HCT116 (cell line): Measurements from ENCODE around the gene RCSD1.

Experiments
- EZH2 ChIP-seq: fragments of 200-600 bp; sonication (generic); IDR thresholded peaks from 2 replicates; pipeline ENCODE4 v1.6.1; 2017; ENCODE audit warnings: antibody characterized with exemption, mixed run types
- JUND ChIP-seq: IDR thresholded peaks from 2 replicates; pipeline ENCODE4 v1.6.1; 2012
- POLR2A ChIP-seq: IDR thresholded peaks from 2 replicates; pipeline ENCODE4 v1.7.0; 2011; ENCODE audit warnings: borderline replicate concordance; ENCODE audit not compliant: insufficient read depth, insufficient read length; ENCODE audit errors: extremely low read depth
- RAD21 ChIP-seq: IDR thresholded peaks from 2 replicates; pipeline ENCODE4 v1.6.1; 2012; ENCODE audit warnings: low read depth, mild to moderate bottlenecking
- SP1 ChIP-seq: IDR thresholded peaks from 2 replicates; pipeline ENCODE4 v1.6.1; 2012; ENCODE audit warnings: low read depth
- SRF ChIP-seq: IDR thresholded peaks from 2 replicates; pipeline ENCODE4 v1.6.1; 2012; ENCODE audit warnings: low read depth
- ZBTB33 ChIP-seq: IDR thresholded peaks from 2 replicates; pipeline ENCODE4 v1.6.1; 2011; ENCODE audit warnings: mild to moderate bottlenecking, low read length, moderate library complexity; ENCODE audit not compliant: insufficient replicate concordance; ENCODE audit errors: extremely low read depth
- ZNF274 ChIP-seq: fragments of 200-500 bp; sonication (Bioruptor generic); IDR thresholded peaks from 2 replicates; pipeline ENCODE4 v1.6.1; 2014; ENCODE audit warnings: mild to moderate bottlenecking, low read depth, low read length, inconsistent platforms
- TF ChIP-seq, protein P1 (sequence below), 3 experiments: fragments of 200-600 bp in 1 of 3; sonication (generic) in 1 of 3; IDR thresholded peaks in 2 of 3; conservative IDR thresholded peaks in 1 of 3; 2 replicates each; pipeline ENCODE4 v1.5.1; 2012 to 2017; ENCODE audit warnings: low read depth in 2 of 3, low read length in 2 of 3, antibody characterized with exemption in 1 of 3, borderline replicate concordance in 1 of 3, control low read depth in 1 of 3, mild to moderate bottlenecking in 1 of 3, mixed read lengths in 1 of 3, mixed run types in 1 of 3, moderate library complexity in 1 of 3; ENCODE audit not compliant: insufficient read depth in 1 of 3

DNA sequence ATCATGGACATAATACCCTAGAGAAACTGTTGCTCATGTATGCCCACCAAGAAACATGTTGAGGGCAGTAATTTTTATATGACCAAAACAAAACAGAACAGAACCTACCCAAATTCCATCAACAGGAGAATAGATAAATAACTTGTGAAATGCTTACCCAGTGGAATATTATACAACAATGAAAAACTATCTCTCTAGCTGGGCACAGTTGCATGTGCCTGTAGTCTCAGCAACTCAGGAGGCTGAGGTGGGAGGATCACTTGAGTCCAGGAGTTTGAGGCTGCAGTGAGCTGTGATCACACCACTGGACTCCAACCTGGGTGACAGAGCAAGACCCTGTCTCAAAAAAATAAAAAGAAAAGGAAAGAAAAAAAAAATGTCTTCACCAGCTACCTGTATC is 37.6 kb upstream of the RCSD1 start:
- TF ChIP-seq POLR2A, result no peak
- no peak for TF ChIP-seq JUND
- TF ChIP-seq RAD21, result no peak
- TF ChIP-seq, protein P1, sequence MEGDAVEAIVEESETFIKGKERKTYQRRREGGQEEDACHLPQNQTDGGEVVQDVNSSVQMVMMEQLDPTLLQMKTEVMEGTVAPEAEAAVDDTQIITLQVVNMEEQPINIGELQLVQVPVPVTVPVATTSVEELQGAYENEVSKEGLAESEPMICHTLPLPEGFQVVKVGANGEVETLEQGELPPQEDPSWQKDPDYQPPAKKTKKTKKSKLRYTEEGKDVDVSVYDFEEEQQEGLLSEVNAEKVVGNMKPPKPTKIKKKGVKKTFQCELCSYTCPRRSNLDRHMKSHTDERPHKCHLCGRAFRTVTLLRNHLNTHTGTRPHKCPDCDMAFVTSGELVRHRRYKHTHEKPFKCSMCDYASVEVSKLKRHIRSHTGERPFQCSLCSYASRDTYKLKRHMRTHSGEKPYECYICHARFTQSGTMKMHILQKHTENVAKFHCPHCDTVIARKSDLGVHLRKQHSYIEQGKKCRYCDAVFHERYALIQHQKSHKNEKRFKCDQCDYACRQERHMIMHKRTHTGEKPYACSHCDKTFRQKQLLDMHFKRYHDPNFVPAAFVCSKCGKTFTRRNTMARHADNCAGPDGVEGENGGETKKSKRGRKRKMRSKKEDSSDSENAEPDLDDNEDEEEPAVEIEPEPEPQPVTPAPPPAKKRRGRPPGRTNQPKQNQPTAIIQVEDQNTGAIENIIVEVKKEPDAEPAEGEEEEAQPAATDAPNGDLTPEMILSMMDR (IDR thresholded peaks at IDR 0.05 in 2 of 3, conservative IDR thresholded peaks at IDR 0.05 in 1 of 3; ENCODE audit: borderline replicate concordance in 1 of 3, insufficient read depth in 1 of 3, low read depth in 2 of 3, low read length in 2 of 3), result no peak
- no peak for TF ChIP-seq ZBTB33
- no peak for TF ChIP-seq SP1
- no peak for TF ChIP-seq ZNF274
- no peak for TF ChIP-seq SRF
- no peak for TF ChIP-seq EZH2
